K562 (cell line): ENCODE data around the gene ZNF155. TPM values are rescaled to one million over a fixed set of nuclear protein-coding genes. Genes with fewer than 3 reads are reported as not detected.
A peak's percentile ranks its signal among the peaks of the same experiment; 100 is the strongest.

ENCODE experiments used
- BRD4 ChIP-seq: fragments of 200-600 bp; sonication (generic); IDR thresholded peaks from 2 replicates; pipeline ENCODE4 v1.6.1; 2017; ENCODE audit warnings: inconsistent platforms
- CCNT2 ChIP-seq: IDR thresholded peaks from 2 replicates; pipeline ENCODE4 v1.6.1; 2011; ENCODE audit warnings: borderline replicate concordance, low read depth, mild to moderate bottlenecking, moderate library complexity, mixed read lengths, low read length; ENCODE audit not compliant: insufficient read length; ENCODE audit errors: extremely low read depth
- GTF2A2 ChIP-seq: IDR thresholded peaks from 2 replicates; pipeline ENCODE4 v1.6.1; 2016; ENCODE audit warnings: mild to moderate bottlenecking, missing genetic modification characterization, missing compliant biosample characterization
- HNRNPL ChIP-seq: fragments of 200-400 bp; formaldehyde crosslinking; IDR thresholded peaks from 2 replicates; pipeline ENCODE4 v1.6.1; 2017; ENCODE audit warnings: low read depth, mild to moderate bottlenecking, low read length
- PTBP1 ChIP-seq: fragments of 200-400 bp; formaldehyde crosslinking; IDR thresholded peaks from 2 replicates; pipeline ENCODE4 v1.6.1; 2017; ENCODE audit warnings: low read depth, low read length
- RUNX1 ChIP-seq: sonication (generic); IDR thresholded peaks from 2 replicates; pipeline ENCODE4 v1.6.1; 2016; ENCODE audit warnings: antibody characterized with exemption, low read depth
- SP1 ChIP-seq: sonication (generic); formaldehyde crosslinking; IDR thresholded peaks from 2 replicates; pipeline ENCODE4 v1.8.1; 2022; ENCODE audit warnings: mild to moderate bottlenecking, missing genetic modification reagents
- TOE1 ChIP-seq, 2 experiments: fragments of 450-650 bp in 1 of 2; sonication (generic) in 1 of 2; formaldehyde crosslinking in 1 of 2; IDR thresholded peaks; 2 replicates each; pipeline versions ENCODE4 v1.7.1 to v1.8.0; 2016 to 2022; ENCODE audit warnings: borderline replicate concordance in 2 of 2, mild to moderate bottlenecking in 2 of 2, antibody characterized with exemption in 1 of 2, inconsistent platforms in 1 of 2, low read depth in 1 of 2, missing genetic modification reagents in 1 of 2, moderate library complexity in 1 of 2
- YY1 ChIP-seq, 3 experiments: IDR thresholded peaks; 2 replicates each; pipeline ENCODE4 v1.6.1; 2011; ENCODE audit warnings: low read length in 2 of 3, mild to moderate bottlenecking in 2 of 3, moderate library complexity in 2 of 3, borderline replicate concordance in 1 of 3, control low read depth in 1 of 3, low read depth in 1 of 3; ENCODE audit not compliant: insufficient read depth in 3 of 3, insufficient replicate concordance in 2 of 3, control insufficient read depth in 1 of 3, insufficient read length in 1 of 3; ENCODE audit errors: extremely low read depth in 1 of 3
- ZBTB33 ChIP-seq: sonication (generic); formaldehyde crosslinking; IDR thresholded peaks from 2 replicates; pipeline ENCODE4 v1.8.1; 2023; ENCODE audit warnings: mild to moderate bottlenecking, missing genetic modification reagents
- ZNF12 ChIP-seq: sonication (generic); formaldehyde crosslinking; IDR thresholded peaks from 2 replicates; pipeline ENCODE4 v1.4.0; 2020; ENCODE audit warnings: mild to moderate bottlenecking, missing genetic modification reagents
- ZNF444 ChIP-seq: fragments of 250-450 bp; sonication (Bioruptor Pico); IDR thresholded peaks from 2 replicates; pipeline ENCODE4 v1.4.0; 2020; ENCODE audit warnings: mild to moderate bottlenecking, moderate library complexity
- ZNF780A ChIP-seq: fragments of 250-450 bp; sonication (Bioruptor Pico); IDR thresholded peaks from 2 replicates; pipeline ENCODE4 v1.5.0; 2021; ENCODE audit warnings: mild to moderate bottlenecking
- polyA plus RNA-seq, 8 experiments: library from polyadenylated mRNA; depleted of rRNA in 4 of 8; stranded (reverse) in 5 of 8; unstranded in 3 of 8; fragments of >200 nt; fragmentation: Nextera tagmentation in 2 of 8; fragmentation: Illumina TruSeq in 1 of 8; extraction: Ambion mirVana in 2 of 8; extraction: Trizol in 1 of 8; gene quantifications; 2 replicates each; pipeline versions ENCODE4 v1.2.1 to v1.2.3, GENCODE V29; 2011 to 2014; ENCODE audit warnings: inconsistent platforms in 1 of 8, missing spikeins in 1 of 8
- total RNA-seq, 7 experiments: library from RNA; depleted of rRNA in 6 of 7; stranded (reverse); fragments of >200 nt in 6 of 7; fragmentation: Illumina TruSeq in 2 of 7; extraction: Trizol in 2 of 7; gene quantifications; 2 replicates each; pipeline versions ENCODE4 v1.2.1 to v1.2.3, GENCODE V29; 2011 to 2021; ENCODE audit warnings: low replicate concordance in 1 of 7

ZNF155 gene
- total and polyA plus RNA-seq, 9 of the 15 experiments (the other 6 are each of a cell fraction or from before 2014, with no cell fraction given), result 0.09 to 0.76 (median 0.37) TPM

DNA sequence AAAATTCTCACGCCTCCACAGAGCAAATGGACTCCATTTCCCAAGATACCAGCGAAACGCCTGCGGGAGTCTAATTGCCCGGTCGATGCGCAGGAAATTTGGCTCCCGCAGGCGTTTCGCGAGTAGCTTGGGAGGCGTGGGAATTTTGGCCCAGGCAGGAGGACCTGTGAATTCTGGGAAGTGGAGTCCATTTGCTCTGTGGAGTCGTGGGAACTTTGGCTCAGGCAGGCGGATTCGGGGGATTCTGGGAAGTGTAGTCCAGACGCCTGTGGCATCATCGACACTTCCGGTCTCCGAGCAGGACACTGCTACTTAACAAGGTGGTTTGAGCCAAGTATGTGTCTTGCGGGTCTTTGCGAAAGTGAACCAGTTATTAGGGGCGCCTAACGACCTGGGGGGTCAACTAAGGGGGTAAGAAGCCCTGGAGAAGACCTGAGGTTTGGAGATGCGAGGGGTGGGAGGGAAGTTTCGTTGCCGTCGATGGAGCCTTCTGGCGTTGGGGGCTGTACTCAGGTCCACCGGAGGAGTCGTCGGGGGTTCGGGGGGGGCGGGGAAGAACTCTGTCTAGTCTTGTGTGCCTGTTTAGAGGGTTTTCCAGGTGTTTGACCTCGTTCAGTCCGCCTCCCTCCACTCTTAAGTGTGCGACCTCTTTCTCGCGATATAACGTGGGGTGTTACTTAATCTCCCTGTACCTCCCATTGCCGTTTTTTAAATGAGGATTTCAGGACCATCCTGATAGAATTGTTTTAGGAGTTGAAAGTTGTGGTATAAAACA is at the start of gene ZNF155 (continued):
- no peak for TF ChIP-seq RUNX1
- TF ChIP-seq YY1 (IDR thresholded peaks at IDR 0.05; ENCODE audit: borderline replicate concordance in 1 of 3, control insufficient read depth in 1 of 3, extremely low read depth in 1 of 3, insufficient read depth in 3 of 3, insufficient read length in 1 of 3, insufficient replicate concordance in 2 of 3, low read depth in 1 of 3, low read length in 2 of 3), result peak in 1 of 3 experiments; percentile 38
- no peak for TF ChIP-seq HNRNPL
- TF ChIP-seq CCNT2, result no peak
- TF ChIP-seq ZNF444 (CRISPR knock-in tag), result no peak
- no peak for TF ChIP-seq PTBP1
- no peak for TF ChIP-seq ZNF780A (CRISPR knock-in tag)
- TF ChIP-seq GTF2A2 (tag), result no peak
- no peak for TF ChIP-seq SP1 (CRISPR knock-in tag)
- TF ChIP-seq ZBTB33 (CRISPR knock-in tag), result no peak
- no peak for TF ChIP-seq TOE1 (IDR thresholded peaks at IDR 0.05; ENCODE audit: borderline replicate concordance)
- no peak for TF ChIP-seq TOE1 (CRISPR knock-in tag; IDR thresholded peaks at IDR 0.05; ENCODE audit: borderline replicate concordance, low read depth)
- TF ChIP-seq BRD4, result no peak
- no peak for TF ChIP-seq ZNF12 (CRISPR knock-in tag)
